H9 (cell line): ENCODE data around the gene CD79B. TPM values are rescaled to one million over a fixed set of nuclear protein-coding genes. Genes with fewer than 3 reads are reported as not detected.
A peak's percentile ranks its signal among the peaks of the same experiment; 100 is the strongest.

Experiments used
- DNase-seq: peaks from one replicate; pipeline ENCODE4 v3.0.0-alpha.2; 2017
- H2AFZ ChIP-seq: one replicate; pipeline ENCODE4 v1.6.1; 2013; ENCODE audit warnings: mild to moderate bottlenecking, low read length, control low read depth, moderate library complexity
- H2AK5ac ChIP-seq: 2 replicates; pipeline ENCODE4 v1.6.1; 2013; ENCODE audit warnings: low read length, control low read depth, mixed read lengths; ENCODE audit not compliant: insufficient read length
- H2BK120ac ChIP-seq: one replicate; pipeline ENCODE4 v1.6.1; 2013; ENCODE audit warnings: low read depth, mild to moderate bottlenecking, low read length, control low read depth, inconsistent platforms; ENCODE audit not compliant: poor library complexity, severe bottlenecking
- H2BK12ac ChIP-seq: 2 replicates; pipeline ENCODE4 v1.6.1; 2013; ENCODE audit warnings: low read length, control low read depth, mixed read lengths, low read depth; ENCODE audit not compliant: insufficient read length
- H2BK15ac ChIP-seq: 2 replicates; pipeline ENCODE4 v1.6.1; 2013; ENCODE audit warnings: low read depth, low read length, control low read depth
- H2BK20ac ChIP-seq: one replicate; pipeline ENCODE4 v1.6.1; 2013; ENCODE audit warnings: low read depth, mild to moderate bottlenecking, low read length, control low read depth, inconsistent platforms; ENCODE audit not compliant: poor library complexity, severe bottlenecking
- H2BK5ac ChIP-seq: 2 replicates; pipeline ENCODE4 v1.6.1; 2013; ENCODE audit warnings: low read length, control low read depth, mixed read lengths; ENCODE audit not compliant: insufficient read length
- H3K14ac ChIP-seq: 2 replicates; pipeline ENCODE4 v1.6.1; 2013; ENCODE audit warnings: low read length, control low read depth; ENCODE audit not compliant: insufficient read depth
- H3K18ac ChIP-seq: 2 replicates; pipeline ENCODE4 v1.6.1; 2013; ENCODE audit warnings: low read depth, mild to moderate bottlenecking, mixed read lengths, low read length, control low read depth; ENCODE audit not compliant: insufficient read length
- H3K23ac ChIP-seq: 2 replicates; pipeline ENCODE4 v1.6.1; 2013; ENCODE audit warnings: low read length, control low read depth, mixed read lengths, low read depth; ENCODE audit not compliant: insufficient read length
- H3K23me2 ChIP-seq: 2 replicates; pipeline ENCODE4 v1.6.1; 2013; ENCODE audit warnings: low read depth, mild to moderate bottlenecking, mixed read lengths, low read length, control low read depth; ENCODE audit not compliant: insufficient read length, poor library complexity, severe bottlenecking
- H3K27ac ChIP-seq: 2 replicates; pipeline ENCODE4 v1.5.1; 2013; ENCODE audit warnings: low read length, control low read depth, mixed read lengths, low read depth; ENCODE audit not compliant: insufficient read length
- H3K27me3 ChIP-seq: 2 replicates; pipeline ENCODE4 v1.6.1; 2013; ENCODE audit warnings: low read length, control low read depth, inconsistent platforms; ENCODE audit not compliant: insufficient read depth
- H3K4ac ChIP-seq: 2 replicates; pipeline ENCODE4 v1.6.1; 2013; ENCODE audit warnings: low read depth, mild to moderate bottlenecking, control low read depth, inconsistent platforms, low read length, moderate library complexity
- H3K4me1 ChIP-seq: 2 replicates; pipeline ENCODE4 v1.6.1; 2013; ENCODE audit warnings: low read length, control low read depth, inconsistent platforms; ENCODE audit not compliant: insufficient read depth
- H3K4me2 ChIP-seq: 2 replicates; pipeline ENCODE4 v1.6.1; 2013; ENCODE audit warnings: low read length, control low read depth, mixed read lengths; ENCODE audit not compliant: insufficient read length, insufficient read depth
- H3K56ac ChIP-seq: 2 replicates; pipeline ENCODE4 v1.6.1; 2013; ENCODE audit warnings: low read depth, mild to moderate bottlenecking, mixed read lengths, low read length, control low read depth; ENCODE audit not compliant: insufficient read length
- H3K79me1 ChIP-seq: 2 replicates; pipeline ENCODE4 v1.6.1; 2013; ENCODE audit warnings: low read depth, mild to moderate bottlenecking, moderate library complexity, low read length, control low read depth, inconsistent platforms; ENCODE audit not compliant: insufficient read depth, poor library complexity, severe bottlenecking
- H3K79me2 ChIP-seq: 2 replicates; pipeline ENCODE4 v1.6.1; 2013; ENCODE audit warnings: low read length, control low read depth, inconsistent platforms; ENCODE audit not compliant: insufficient read depth
- H3K9ac ChIP-seq: 2 replicates; pipeline ENCODE4 v1.6.1; 2013; ENCODE audit warnings: low read length, control low read depth, mixed read lengths; ENCODE audit not compliant: insufficient read length; ENCODE audit errors: extremely low read depth
- H3K9me3 ChIP-seq: one replicate; pipeline ENCODE4 v1.6.1; 2013; ENCODE audit warnings: low read depth, low read length, inconsistent platforms; ENCODE audit not compliant: control insufficient read depth
- H3T11ph ChIP-seq: one replicate; pipeline ENCODE4 v1.6.1; 2013; ENCODE audit warnings: mild to moderate bottlenecking, low read length, control low read depth, inconsistent platforms
- H4K20me1 ChIP-seq: one replicate; pipeline ENCODE4 v1.6.1; 2013; ENCODE audit not compliant: control insufficient read depth, insufficient read length, insufficient read depth
- H4K5ac ChIP-seq: 2 replicates; pipeline ENCODE4 v1.6.1; 2013; ENCODE audit warnings: low read depth, mild to moderate bottlenecking, mixed read lengths, low read length, control low read depth; ENCODE audit not compliant: insufficient read length
- H4K8ac ChIP-seq: replicated peaks from 2 replicates; pipeline ENCODE4 v1.6.1; 2013; ENCODE audit warnings: low read length, control low read depth, mixed read lengths, low read depth; ENCODE audit not compliant: insufficient read length
- H4K91ac ChIP-seq: 2 replicates; pipeline ENCODE4 v1.6.1; 2013; ENCODE audit warnings: low read depth, mild to moderate bottlenecking, moderate library complexity, mixed read lengths, low read length, control low read depth; ENCODE audit not compliant: insufficient read length
- H3K27ac Mint-ChIP-seq, 3 experiments: 2 replicates in 2 of 3; 3 replicates in 1 of 3; pipeline ENCODE4 v1.8.0; 2020 to 2021; ENCODE audit warnings: mixed read lengths in 3 of 3, mild to moderate bottlenecking in 1 of 3, moderate library complexity in 1 of 3
- H3K27me3 Mint-ChIP-seq: 2 replicates; pipeline ENCODE4 v1.8.0; 2021; ENCODE audit warnings: low read depth, mild to moderate bottlenecking, moderate library complexity, mixed read lengths
- H3K36me3 Mint-ChIP-seq, 3 experiments: 2 replicates in 2 of 3; 3 replicates in 1 of 3; pipeline ENCODE4 v1.8.0; 2020 to 2021; ENCODE audit warnings: low read depth in 3 of 3, mixed read lengths in 3 of 3; ENCODE audit not compliant: insufficient read depth in 1 of 3
- H3K4me1 Mint-ChIP-seq, 2 experiments: 2 replicates each; pipeline ENCODE4 v1.8.0; 2020; ENCODE audit warnings: mixed read lengths in 2 of 2
- H3K4me3 Mint-ChIP-seq, 2 experiments: 2 replicates in 1 of 2; 3 replicates in 1 of 2; pipeline ENCODE4 v1.8.0; 2020 to 2021; ENCODE audit warnings: mild to moderate bottlenecking in 2 of 2, mixed read lengths in 2 of 2, moderate library complexity in 1 of 2
- H3K9me3 Mint-ChIP-seq, 2 experiments: 2 replicates in 1 of 2; 3 replicates in 1 of 2; pipeline ENCODE4 v1.8.0; 2020; ENCODE audit warnings: mild to moderate bottlenecking in 2 of 2, mixed read lengths in 2 of 2, moderate library complexity in 1 of 2
- CTCF ChIP-seq: fragments of 200-600 bp; sonication (generic); conservative IDR thresholded peaks from 3 replicates; pipeline ENCODE4 v1.8.0; 2021; ENCODE audit warnings: antibody characterized with exemption, mild to moderate bottlenecking
- WGBS: extraction: QIAGEN DNeasy Blood & Tissue Kit; methylation state at CpG from one replicate; pipeline ENCODE4 v1.1.7; 2013; ENCODE audit warnings: missing lambda C conversion rate, low lambda C conversion rate, mixed read lengths; ENCODE audit not compliant: insufficient read length; ENCODE audit errors: extremely low coverage; 5-methylcytosine and 5-hydroxymethylcytosine counted together
- total RNA-seq: library from RNA; stranded (reverse); gene quantifications from 2 replicates; pipeline ENCODE4 v1.2.1, GENCODE V29; 2021

The CD79B gene
- total RNA-seq, 1 experiment from 2014 or later = 0.96 TPM

- no peaks in the 10 kb centered on the region for H3K9me3 ChIP-seq
Observed at GRCh38 chr17:63972796-63973195, 40.7 kb upstream of the CD79B start, which contains the start of gene SCN4A. TSS of gene SCN4A (minus strand) at chr17:63972918. CDS start at chr17:63972841, 77 bp downstream.

More at GRCh38 chr17:63972796-63973195, 40.7 kb upstream of the CD79B start, which contains the start of gene SCN4A:
- DNase-seq = no peak
- Histone ChIP-seq H3K9ac (no peak within 1 kb of the TSS), H4K20me1 (no peaks in the 10 kb centered on the region), H3K4ac (no peak within 1 kb of the TSS), H2BK5ac (no peak within 1 kb of the TSS), H3K4me1 (no peaks in the 10 kb centered on the region), H3K27me3 (no peaks in the 10 kb centered on the region), H3K56ac (no peak within 1 kb of the TSS), H2BK15ac (no peak within 1 kb of the TSS), H2BK20ac (no peak within 1 kb of the TSS), H3K23me2 (no peaks in the 10 kb centered on the region), H2AFZ (no peak within 1 kb of the TSS), H3K79me2 (no peaks in the 10 kb centered on the region), H4K91ac (no peak within 1 kb of the TSS), H2BK120ac (no peak within 1 kb of the TSS), H2AK5ac (no peak within 1 kb of the TSS), H3K23ac (no peak within 1 kb of the TSS), H3K79me1 (no peaks in the 10 kb centered on the region), H4K5ac (no peak within 1 kb of the TSS), H2BK12ac (no peak within 1 kb of the TSS), H4K8ac (no peak within 1 kb of the TSS), H3K18ac (no peak within 1 kb of the TSS), H3T11ph (no peak within 1 kb of the TSS), H3K14ac (no peak within 1 kb of the TSS), H3K27ac (no peak within 1 kb of the TSS), H3K4me2 (no peak within 1 kb of the TSS)
- no peak for TF ChIP-seq CTCF
- H3K36me3 Mint-ChIP-seq = no peaks in the 10 kb centered on the region
- H3K4me1 Mint-ChIP-seq = peaks cover 7 to 10% of the 10 kb centered on the region in 2 experiments
- peak within 1 kb of the TSS in 2 of 3 experiments; percentile 61 to 66; a peak in 3 of 7 replicates for H3K27ac Mint-ChIP-seq
- no peaks in the 10 kb centered on the region; the same call in none of the 2 replicates for H3K27me3 Mint-ChIP-seq
- no CpG with 5 or more reads among the region's 14 CpGs for WGBS
- H3K9me3 Mint-ChIP-seq = no peaks in the 10 kb centered on the region
- H3K4me3 Mint-ChIP-seq = peak within 1 kb of the TSS in 1 of 2 experiments; percentile 49; a peak in 1 of 5 replicates
